WTC11 (cell line): ENCODE results near the gene PLXND1. TPM values are rescaled to one million over a fixed set of nuclear protein-coding genes. Genes with fewer than 3 reads are reported as not detected.

Source experiments
- ATAC-seq: fragments of 200-7000 bp; cut with Tn5 transposase; 2 replicates; pipeline ENCODE4 v1.10.0; 2021; ENCODE audit warnings: mild to moderate bottlenecking, moderate library complexity
- CTCF ChIA-PET: fragments of 300-600 bp; sonication (Branson Sonifier 250); formaldehyde crosslinking; loops from one replicate; lab custom pipeline; 2021; ENCODE audit warnings: antibody characterized with exemption; lab: Charles Lee
- POLR2A ChIA-PET: fragments of 350-600 bp; sonication (Branson Sonifier 250); formaldehyde crosslinking; loops from one replicate; lab custom pipeline; 2021; ENCODE audit warnings: antibody characterized with exemption; lab: Charles Lee
- DNase-seq: peaks from one replicate; pipeline ENCODE4 v3.0.0; 2021; ENCODE audit warnings: low spot score
- H3K27ac Mint-ChIP-seq: 2 replicates; pipeline ENCODE4 v1.8.0; 2021; ENCODE audit warnings: mixed read lengths
- H3K27me3 Mint-ChIP-seq: 2 replicates; pipeline ENCODE4 v1.8.0; 2021; ENCODE audit warnings: low read depth, mild to moderate bottlenecking, moderate library complexity, mixed read lengths
- H3K36me3 Mint-ChIP-seq: 2 replicates; pipeline ENCODE4 v1.8.0; 2021; ENCODE audit warnings: mixed read lengths
- H3K4me1 Mint-ChIP-seq: 2 replicates; pipeline ENCODE4 v1.8.0; 2022; ENCODE audit warnings: mixed read lengths
- H3K4me3 Mint-ChIP-seq: 2 replicates; pipeline ENCODE4 v1.8.0; 2021; ENCODE audit warnings: mild to moderate bottlenecking, moderate library complexity, mixed read lengths
- H3K9me3 Mint-ChIP-seq: 2 replicates; pipeline ENCODE4 v1.8.0; 2021; ENCODE audit warnings: mixed read lengths
- ATF1 ChIP-seq: sonication (generic); formaldehyde crosslinking; IDR thresholded peaks from 2 replicates; pipeline ENCODE4 v1.8.1; 2023; ENCODE audit warnings: mild to moderate bottlenecking, moderate library complexity, missing genetic modification reagents
- CBFB ChIP-seq: sonication (generic); formaldehyde crosslinking; IDR thresholded peaks from 2 replicates; pipeline ENCODE4 v1.8.1; 2022; ENCODE audit warnings: mild to moderate bottlenecking, low read depth, missing genetic modification reagents
- CREB1 ChIP-seq: sonication (generic); formaldehyde crosslinking; IDR thresholded peaks from 2 replicates; pipeline ENCODE4 v1.8.0; 2023; ENCODE audit warnings: mild to moderate bottlenecking, missing genetic modification reagents
- ESRRA ChIP-seq: sonication (generic); formaldehyde crosslinking; IDR thresholded peaks from 2 replicates; pipeline ENCODE4 v1.8.1; 2022; ENCODE audit warnings: mild to moderate bottlenecking, missing genetic modification reagents, borderline replicate concordance
- FOXP1 ChIP-seq: sonication (generic); formaldehyde crosslinking; IDR thresholded peaks from 2 replicates; pipeline ENCODE4 v1.8.0; 2022; ENCODE audit warnings: missing genetic modification reagents, mild to moderate bottlenecking, moderate library complexity, borderline replicate concordance
- JAZF1 ChIP-seq: fragments of 250-450 bp; sonication (Bioruptor Pico); IDR thresholded peaks from 2 replicates; pipeline ENCODE4 v1.9.0; 2021; ENCODE audit warnings: moderate library complexity, mild to moderate bottlenecking, inconsistent platforms
- JUN ChIP-seq: sonication (generic); formaldehyde crosslinking; IDR thresholded peaks from 2 replicates; pipeline ENCODE4 v1.8.0; 2023; ENCODE audit warnings: mild to moderate bottlenecking, missing genetic modification reagents
- KAT7 ChIP-seq: sonication (generic); formaldehyde crosslinking; IDR thresholded peaks from 2 replicates; pipeline ENCODE4 v1.8.1; 2023; ENCODE audit warnings: missing genetic modification reagents, mild to moderate bottlenecking, borderline replicate concordance
- MYBL2 ChIP-seq: sonication (generic); formaldehyde crosslinking; IDR thresholded peaks from 2 replicates; pipeline ENCODE4 v1.8.1; 2023; ENCODE audit warnings: mild to moderate bottlenecking, moderate library complexity, missing genetic modification reagents
- NFATC4 ChIP-seq: fragments of 250-450 bp; sonication (Bioruptor Pico); IDR thresholded peaks from 2 replicates; pipeline ENCODE4 v1.9.0; 2021; ENCODE audit warnings: mild to moderate bottlenecking
- NFE2L1 ChIP-seq: sonication (generic); formaldehyde crosslinking; IDR thresholded peaks from 2 replicates; pipeline ENCODE4 v1.8.1; 2023; ENCODE audit warnings: missing genetic modification reagents
- NR1H2 ChIP-seq: sonication (generic); formaldehyde crosslinking; IDR thresholded peaks from 2 replicates; pipeline ENCODE4 v1.9.0; 2021; ENCODE audit warnings: mild to moderate bottlenecking, moderate library complexity, missing genetic modification reagents
- SMAD4 ChIP-seq: sonication (generic); formaldehyde crosslinking; IDR thresholded peaks from 2 replicates; pipeline ENCODE4 v1.8.0; 2022; ENCODE audit warnings: mild to moderate bottlenecking, missing genetic modification reagents
- TEAD1 ChIP-seq: sonication (generic); formaldehyde crosslinking; IDR thresholded peaks from 2 replicates; pipeline ENCODE4 v1.8.0; 2022; ENCODE audit warnings: mild to moderate bottlenecking, missing genetic modification reagents
- USF1 ChIP-seq: sonication (generic); formaldehyde crosslinking; IDR thresholded peaks from 2 replicates; pipeline ENCODE4 v1.8.0; 2022; ENCODE audit warnings: mild to moderate bottlenecking, missing genetic modification reagents
- ZMAT4 ChIP-seq: fragments of 250-450 bp; sonication (Bioruptor Pico); IDR thresholded peaks from 2 replicates; pipeline ENCODE4 v1.9.0; 2021; ENCODE audit warnings: mild to moderate bottlenecking
- ZNF121 ChIP-seq: sonication (generic); formaldehyde crosslinking; IDR thresholded peaks from 2 replicates; pipeline ENCODE4 v1.8.0; 2023; ENCODE audit warnings: missing genetic modification reagents
- ZNF281 ChIP-seq: sonication (generic); formaldehyde crosslinking; IDR thresholded peaks from 2 replicates; pipeline ENCODE4 v1.8.0; 2023; ENCODE audit warnings: mild to moderate bottlenecking, missing genetic modification reagents
- ZNF317 ChIP-seq: sonication (generic); formaldehyde crosslinking; IDR thresholded peaks from 2 replicates; pipeline ENCODE4 v1.8.1; 2023; ENCODE audit warnings: low read depth, mild to moderate bottlenecking, moderate library complexity, missing genetic modification reagents, borderline replicate concordance
- total RNA-seq: library from RNA; stranded (reverse); gene quantifications from 3 replicates; pipeline ENCODE4 v1.2.3, GENCODE V29; 2021
- TF ChIP-seq, protein P1 (sequence below): sonication (generic); formaldehyde crosslinking; IDR thresholded peaks from 2 replicates; pipeline ENCODE4 v1.8.0; 2022; ENCODE audit warnings: mild to moderate bottlenecking, missing genetic modification reagents
- TF ChIP-seq, protein P2 (sequence below): fragments of 250-450 bp; sonication (Bioruptor Pico); IDR thresholded peaks from 2 replicates; pipeline ENCODE4 v1.9.0; 2021; ENCODE audit warnings: moderate library complexity, mild to moderate bottlenecking, inconsistent platforms, borderline replicate concordance
- TF ChIP-seq, protein P3 (sequence below): sonication (generic); formaldehyde crosslinking; IDR thresholded peaks from 2 replicates; pipeline ENCODE4 v1.8.1; 2023; ENCODE audit warnings: mild to moderate bottlenecking, missing genetic modification reagents, moderate library complexity
- TF ChIP-seq, protein P4 (sequence below): sonication (generic); formaldehyde crosslinking; IDR thresholded peaks from 2 replicates; pipeline ENCODE4 v1.8.0; 2023; ENCODE audit warnings: missing genetic modification reagents, mild to moderate bottlenecking, borderline replicate concordance

Gene PLXND1
- total RNA-seq, 1 experiment from 2014 or later = 56.7 TPM

DNA sequence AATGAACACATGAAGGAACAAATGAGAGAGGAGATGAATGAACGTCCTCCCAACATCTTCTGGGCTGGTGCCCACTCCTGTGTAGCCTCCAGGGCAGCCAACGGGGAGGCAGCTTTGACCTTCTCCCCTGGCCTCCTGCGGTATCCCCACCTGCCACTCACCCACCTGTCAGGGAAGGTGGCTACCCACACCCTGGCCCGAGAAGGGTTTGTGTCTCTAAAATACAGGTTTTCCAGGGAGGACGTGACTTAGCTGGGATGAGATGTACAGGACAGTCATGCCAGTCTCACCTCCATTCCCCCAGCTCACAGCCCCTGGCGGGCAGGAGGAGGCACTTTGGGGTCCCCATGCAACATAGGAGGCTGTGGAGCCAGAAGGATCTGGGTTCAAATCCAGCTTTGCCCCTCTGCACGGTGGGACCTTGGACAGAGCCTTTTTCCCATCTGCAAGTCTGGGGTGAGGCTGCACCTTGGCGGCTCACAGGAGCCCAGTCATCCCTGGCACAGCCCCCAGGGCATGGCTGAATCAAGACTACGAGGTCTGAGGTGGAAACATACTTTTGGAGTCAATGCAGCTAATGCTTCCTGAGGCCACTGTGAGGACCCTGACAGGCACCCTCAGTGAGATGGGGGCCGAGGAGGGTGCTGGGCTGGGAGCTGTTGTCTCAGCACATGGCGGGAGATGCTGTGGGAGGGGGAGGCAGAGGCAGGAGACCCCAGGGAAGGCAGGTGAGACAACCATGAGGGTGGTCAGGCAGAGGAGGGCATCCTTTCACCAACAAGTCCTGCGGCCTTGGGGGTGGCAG, 11.1 kb upstream of the PLXND1 start:
- H3K4me1 Mint-ChIP-seq = peaks cover 22% of the 10 kb centered on the region
- H3K27me3 Mint-ChIP-seq = no peaks in the 10 kb centered on the region
- ChIA-PET POLR2A (interaction anchor here (1.0 kb wide), 1 partner anchor 177 kb away, joined by 3 read pairs; the partner anchor contains the start of gene IFT122), CTCF (interaction anchor here (0.6 to 2.4 kb wide), 4 partner anchors 8 to 234 kb away, joined by 3 to 14 read pairs (median 4); no protein-coding TSS in a partner anchor)
- no peak for DNase-seq
- no peaks in the 10 kb centered on the region for H3K36me3 Mint-ChIP-seq
- H3K4me3 Mint-ChIP-seq = no peak overlapping the region
- no peak for TF ChIP-seq TEAD1 (CRISPR knock-in tag)
- TF ChIP-seq, protein P1, sequence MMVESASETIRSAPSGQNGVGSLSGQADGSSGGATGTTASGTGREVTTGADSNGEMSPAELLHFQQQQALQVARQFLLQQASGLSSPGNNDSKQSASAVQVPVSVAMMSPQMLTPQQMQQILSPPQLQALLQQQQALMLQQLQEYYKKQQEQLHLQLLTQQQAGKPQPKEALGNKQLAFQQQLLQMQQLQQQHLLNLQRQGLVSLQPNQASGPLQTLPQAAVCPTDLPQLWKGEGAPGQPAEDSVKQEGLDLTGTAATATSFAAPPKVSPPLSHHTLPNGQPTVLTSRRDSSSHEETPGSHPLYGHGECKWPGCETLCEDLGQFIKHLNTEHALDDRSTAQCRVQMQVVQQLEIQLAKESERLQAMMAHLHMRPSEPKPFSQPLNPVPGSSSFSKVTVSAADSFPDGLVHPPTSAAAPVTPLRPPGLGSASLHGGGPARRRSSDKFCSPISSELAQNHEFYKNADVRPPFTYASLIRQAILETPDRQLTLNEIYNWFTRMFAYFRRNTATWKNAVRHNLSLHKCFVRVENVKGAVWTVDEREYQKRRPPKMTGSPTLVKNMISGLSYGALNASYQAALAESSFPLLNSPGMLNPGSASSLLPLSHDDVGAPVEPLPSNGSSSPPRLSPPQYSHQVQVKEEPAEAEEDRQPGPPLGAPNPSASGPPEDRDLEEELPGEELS (CRISPR knock-in tag) = no peak
- TF ChIP-seq NFATC4 (CRISPR knock-in tag) = no peak
- TF ChIP-seq NFE2L1 = no peak
- TF ChIP-seq USF1 (CRISPR knock-in tag) = no peak
- TF ChIP-seq FOXP1 (CRISPR knock-in tag) = no peak
- TF ChIP-seq SMAD4 (CRISPR knock-in tag) = no peak
- no peak for TF ChIP-seq MYBL2 (CRISPR knock-in tag)
- TF ChIP-seq NR1H2 (CRISPR knock-in tag) = no peak
- TF ChIP-seq ZNF281 (CRISPR knock-in tag) = no peak
- no peak for TF ChIP-seq ZNF121 (CRISPR knock-in tag)
- TF ChIP-seq JAZF1 (CRISPR knock-in tag) = no peak
- no peak for TF ChIP-seq CREB1 (CRISPR knock-in tag)
- TF ChIP-seq KAT7 (CRISPR knock-in tag) = no peak
- TF ChIP-seq, protein P2, sequence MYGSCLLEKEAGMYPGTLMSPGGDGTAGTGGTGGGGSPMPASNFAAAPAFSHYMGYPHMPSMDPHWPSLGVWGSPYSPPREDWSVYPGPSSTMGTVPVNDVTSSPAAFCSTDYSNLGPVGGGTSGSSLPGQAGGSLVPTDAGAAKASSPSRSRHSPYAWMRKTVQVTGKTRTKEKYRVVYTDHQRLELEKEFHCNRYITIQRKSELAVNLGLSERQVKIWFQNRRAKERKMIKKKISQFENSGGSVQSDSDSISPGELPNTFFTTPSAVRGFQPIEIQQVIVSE (CRISPR knock-in tag) = no peak
- H3K27ac Mint-ChIP-seq = no peak overlapping the region
- ATAC-seq = no peak
- no peaks in the 10 kb centered on the region for H3K9me3 Mint-ChIP-seq

DNA sequence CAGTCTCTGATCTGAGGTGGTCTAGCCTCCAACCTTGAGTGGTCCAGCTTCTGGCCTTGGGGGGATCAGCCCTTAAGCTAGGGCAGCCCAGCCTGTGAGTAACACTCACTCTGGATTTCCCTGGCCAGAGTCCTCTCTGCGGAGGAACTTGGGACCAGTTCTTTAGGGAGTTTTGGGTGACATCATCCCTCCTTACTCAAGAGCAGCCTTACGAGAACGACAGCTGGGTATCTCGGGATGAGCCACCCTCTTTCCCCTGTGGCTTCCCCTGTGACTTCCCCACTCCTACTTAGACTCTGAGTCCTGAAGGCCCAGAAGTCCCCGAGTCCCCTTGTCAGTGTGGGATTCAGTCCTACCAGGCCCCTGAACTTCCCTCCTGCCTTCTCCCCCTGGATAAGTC, 10.2 kb upstream of the PLXND1 start:
- POLR2A ChIA-PET = no interaction called here
- CTCF ChIA-PET = interaction anchor here (1.2 to 2.4 kb wide), 3 partner anchors 9 to 233 kb away, joined by 3 to 14 read pairs (median 4); no protein-coding TSS in a partner anchor
- H3K4me3 Mint-ChIP-seq = no peak overlapping the region
- DNase-seq (no peak), ATAC-seq (no peak)
- no peaks in the 10 kb centered on the region for H3K27me3 Mint-ChIP-seq
- H3K9me3 Mint-ChIP-seq = no peaks in the 10 kb centered on the region
- no peak overlapping the region for H3K27ac Mint-ChIP-seq
- H3K36me3 Mint-ChIP-seq = no peaks in the 10 kb centered on the region
- peaks cover 22% of the 10 kb centered on the region for H3K4me1 Mint-ChIP-seq
- TF ChIP-seq, protein P3, sequence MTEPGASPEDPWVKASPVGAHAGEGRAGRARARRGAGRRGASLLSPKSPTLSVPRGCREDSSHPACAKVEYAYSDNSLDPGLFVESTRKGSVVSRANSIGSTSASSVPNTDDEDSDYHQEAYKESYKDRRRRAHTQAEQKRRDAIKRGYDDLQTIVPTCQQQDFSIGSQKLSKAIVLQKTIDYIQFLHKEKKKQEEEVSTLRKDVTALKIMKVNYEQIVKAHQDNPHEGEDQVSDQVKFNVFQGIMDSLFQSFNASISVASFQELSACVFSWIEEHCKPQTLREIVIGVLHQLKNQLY = no peak
- TF ChIP-seq, protein P4, sequence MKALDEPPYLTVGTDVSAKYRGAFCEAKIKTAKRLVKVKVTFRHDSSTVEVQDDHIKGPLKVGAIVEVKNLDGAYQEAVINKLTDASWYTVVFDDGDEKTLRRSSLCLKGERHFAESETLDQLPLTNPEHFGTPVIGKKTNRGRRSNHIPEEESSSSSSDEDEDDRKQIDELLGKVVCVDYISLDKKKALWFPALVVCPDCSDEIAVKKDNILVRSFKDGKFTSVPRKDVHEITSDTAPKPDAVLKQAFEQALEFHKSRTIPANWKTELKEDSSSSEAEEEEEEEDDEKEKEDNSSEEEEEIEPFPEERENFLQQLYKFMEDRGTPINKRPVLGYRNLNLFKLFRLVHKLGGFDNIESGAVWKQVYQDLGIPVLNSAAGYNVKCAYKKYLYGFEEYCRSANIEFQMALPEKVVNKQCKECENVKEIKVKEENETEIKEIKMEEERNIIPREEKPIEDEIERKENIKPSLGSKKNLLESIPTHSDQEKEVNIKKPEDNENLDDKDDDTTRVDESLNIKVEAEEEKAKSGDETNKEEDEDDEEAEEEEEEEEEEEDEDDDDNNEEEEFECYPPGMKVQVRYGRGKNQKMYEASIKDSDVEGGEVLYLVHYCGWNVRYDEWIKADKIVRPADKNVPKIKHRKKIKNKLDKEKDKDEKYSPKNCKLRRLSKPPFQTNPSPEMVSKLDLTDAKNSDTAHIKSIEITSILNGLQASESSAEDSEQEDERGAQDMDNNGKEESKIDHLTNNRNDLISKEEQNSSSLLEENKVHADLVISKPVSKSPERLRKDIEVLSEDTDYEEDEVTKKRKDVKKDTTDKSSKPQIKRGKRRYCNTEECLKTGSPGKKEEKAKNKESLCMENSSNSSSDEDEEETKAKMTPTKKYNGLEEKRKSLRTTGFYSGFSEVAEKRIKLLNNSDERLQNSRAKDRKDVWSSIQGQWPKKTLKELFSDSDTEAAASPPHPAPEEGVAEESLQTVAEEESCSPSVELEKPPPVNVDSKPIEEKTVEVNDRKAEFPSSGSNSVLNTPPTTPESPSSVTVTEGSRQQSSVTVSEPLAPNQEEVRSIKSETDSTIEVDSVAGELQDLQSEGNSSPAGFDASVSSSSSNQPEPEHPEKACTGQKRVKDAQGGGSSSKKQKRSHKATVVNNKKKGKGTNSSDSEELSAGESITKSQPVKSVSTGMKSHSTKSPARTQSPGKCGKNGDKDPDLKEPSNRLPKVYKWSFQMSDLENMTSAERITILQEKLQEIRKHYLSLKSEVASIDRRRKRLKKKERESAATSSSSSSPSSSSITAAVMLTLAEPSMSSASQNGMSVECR (CRISPR knock-in tag) = no peak
- TF ChIP-seq ATF1 (no peak), CBFB (no peak), JUN (CRISPR knock-in tag) (no peak), ZNF317 (CRISPR knock-in tag) (no peak), ESRRA (CRISPR knock-in tag) (no peak), ZMAT4 (no peak)
